Measurements from ENCODE around the gene SH3D19. TPM values are rescaled to one million over a fixed set of nuclear protein-coding genes. Genes with fewer than 3 reads are reported as not detected.

The SH3D19 gene
- total RNA-seq (2022; extraction: Qiagen RNA extraction; ENCODE audit: low read depth), result 26.7 to 31.5 TPM (median 28.6 TPM) in 5 replicates

DNA sequence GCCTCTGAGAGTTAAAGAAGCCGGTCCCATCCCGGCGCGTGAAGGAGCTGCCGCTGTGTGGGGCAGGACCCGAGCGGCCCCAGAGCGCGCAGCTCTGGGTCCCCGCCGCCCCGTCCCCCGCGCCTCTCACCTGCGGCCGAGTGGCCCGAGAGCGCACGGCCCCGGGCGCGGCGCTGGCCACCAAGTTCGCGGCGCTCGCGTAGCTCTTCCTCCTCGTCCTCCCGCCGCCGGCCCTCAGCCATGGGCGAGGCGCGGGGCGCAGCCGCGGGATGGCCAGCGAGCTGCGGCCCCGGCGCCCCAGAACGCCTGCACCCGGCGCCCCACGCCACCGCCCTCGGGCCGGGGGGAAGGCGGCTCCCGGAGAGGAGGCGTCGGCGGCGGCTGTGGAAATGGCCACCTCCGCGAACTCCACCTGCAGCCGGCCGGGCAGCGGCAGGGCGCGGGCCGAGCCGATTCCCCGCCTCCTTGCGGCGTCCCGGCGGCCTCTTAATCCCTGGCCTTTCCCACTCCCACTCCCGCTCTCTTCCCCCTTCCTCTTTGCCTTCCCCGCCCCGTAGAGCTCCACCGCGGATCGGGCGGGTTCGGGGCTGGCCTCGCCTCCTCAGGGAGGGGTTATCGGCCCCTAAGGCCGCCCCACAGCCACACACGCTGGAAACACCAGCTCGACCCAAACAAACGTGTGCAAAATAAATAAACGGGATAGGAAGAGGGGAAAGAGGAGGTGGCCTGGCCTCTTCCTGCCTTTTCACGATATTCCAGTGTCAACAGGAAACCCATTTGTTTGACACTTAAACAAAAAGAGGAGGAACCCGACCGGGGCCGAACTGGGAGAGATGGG lies at the start of gene SH3D19:
TSS of gene SH3D19 (minus strand) at position 495 of the 838 bp plus-strand sequence. CDS start at position 242, 253 bp downstream.

DNA sequence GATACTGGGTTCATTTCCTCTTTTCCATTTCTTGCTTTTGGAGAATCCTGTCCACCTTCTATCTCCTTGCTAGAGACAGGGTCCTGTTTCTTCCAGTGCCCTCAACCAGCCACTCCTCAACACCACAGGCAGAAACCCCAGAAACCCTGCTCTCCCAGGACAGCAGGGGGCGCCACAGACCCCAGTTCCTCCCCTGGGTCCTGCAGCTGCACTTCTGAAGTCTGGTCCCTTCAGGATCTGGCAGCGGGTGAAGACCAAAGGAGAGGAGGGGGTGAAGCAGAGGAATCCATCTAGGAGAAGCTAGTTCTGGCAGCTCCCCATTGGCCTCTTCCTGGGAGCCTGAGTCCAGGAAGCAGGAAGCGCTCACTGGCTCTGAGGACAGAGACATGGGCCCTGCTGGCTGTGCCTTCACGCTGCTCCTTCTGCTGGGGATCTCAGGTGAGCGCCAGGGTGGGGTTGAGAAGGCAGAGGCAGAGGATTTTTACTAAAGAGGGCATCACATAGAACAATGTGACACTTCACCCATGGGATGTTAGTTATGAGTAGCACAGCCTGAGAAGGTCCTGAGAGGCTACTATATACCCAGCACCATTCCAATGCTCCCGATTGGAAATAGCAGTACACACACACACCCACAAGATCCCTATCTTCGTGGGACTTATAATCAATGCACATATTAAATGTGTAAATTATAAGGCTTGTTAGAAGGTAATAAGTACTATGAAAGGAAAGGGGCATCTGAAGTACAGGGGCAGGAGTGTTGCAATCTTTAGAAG lies 48.4 kb downstream of the SH3D19 start, which contains the start of gene PRSS48:
TSS of gene PRSS48 (plus strand) at position 375 of the 776 bp plus-strand sequence. CDS start at position 387, 12 bp downstream.

DNA sequence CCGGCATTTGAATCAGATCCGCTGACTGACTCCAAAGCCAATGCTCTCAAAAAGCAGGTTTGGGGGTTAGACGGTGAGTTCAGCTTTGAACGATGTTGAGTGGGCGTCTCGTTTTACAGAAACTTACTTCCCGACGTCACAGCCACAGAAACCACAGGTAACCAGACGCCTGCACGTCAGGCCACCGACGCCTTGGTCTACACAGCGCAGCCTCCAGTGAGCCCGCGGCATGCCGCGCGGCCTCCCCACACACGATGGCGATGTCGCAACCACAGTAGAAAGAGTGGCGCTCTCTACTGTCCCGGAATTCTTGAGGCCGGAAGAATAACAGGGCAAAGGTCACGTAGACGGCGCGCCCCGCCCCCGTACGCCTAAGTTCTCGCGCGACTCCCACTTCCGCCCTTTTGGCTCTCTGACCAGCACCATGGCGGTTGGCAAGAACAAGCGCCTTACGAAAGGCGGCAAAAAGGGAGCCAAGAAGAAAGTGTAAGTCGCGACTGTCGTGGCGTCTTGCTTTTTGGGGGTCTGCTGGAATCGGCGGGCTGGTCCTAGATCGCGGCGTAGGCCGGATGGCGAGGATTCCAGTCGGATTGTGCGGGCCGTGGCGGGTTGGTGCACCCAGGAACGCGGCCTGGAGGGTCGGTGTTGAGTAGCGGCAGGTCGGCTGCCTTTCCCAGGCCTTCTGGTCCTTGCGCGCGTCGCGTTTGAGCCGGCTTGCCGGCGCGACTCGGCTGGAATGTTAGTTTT lies 226.0 kb downstream of the SH3D19 start, which contains the start of gene RPS3A:
TSS of gene RPS3A (plus strand) at position 400 of the 747 bp plus-strand sequence. CDS start at position 425, 25 bp downstream.

Other genes with a start within 250 kb of the SH3D19 start
- 1,705 to 1,885 TPM (median 1,727 TPM) in 5 replicates for gene RPS3A, start 226.0 kb downstream of the SH3D19 start, total RNA-seq (2022; extraction: Qiagen RNA extraction; ENCODE audit: low read depth)
- not detected in 5 replicates for gene PRSS48, start 48.4 kb downstream of the SH3D19 start, total RNA-seq (2022; extraction: Qiagen RNA extraction; ENCODE audit: low read depth)
- 0.05 to 0.43 TPM (median 0.08 TPM) in 5 replicates for gene FHIP1A, start 83.6 kb upstream of the SH3D19 start, total RNA-seq (2022; extraction: Qiagen RNA extraction; ENCODE audit: low read depth)